ENCODE results near the gene SLC4A9. TPM values are rescaled to one million over a fixed set of nuclear protein-coding genes. Genes with fewer than 3 reads are reported as not detected.

Gene SLC4A9
- total and polyA plus RNA-seq, 2 donors (not counting 1 experiment from before 2014, with no cell fraction given) = 0.10 TPM; not detected in 1

DNA sequence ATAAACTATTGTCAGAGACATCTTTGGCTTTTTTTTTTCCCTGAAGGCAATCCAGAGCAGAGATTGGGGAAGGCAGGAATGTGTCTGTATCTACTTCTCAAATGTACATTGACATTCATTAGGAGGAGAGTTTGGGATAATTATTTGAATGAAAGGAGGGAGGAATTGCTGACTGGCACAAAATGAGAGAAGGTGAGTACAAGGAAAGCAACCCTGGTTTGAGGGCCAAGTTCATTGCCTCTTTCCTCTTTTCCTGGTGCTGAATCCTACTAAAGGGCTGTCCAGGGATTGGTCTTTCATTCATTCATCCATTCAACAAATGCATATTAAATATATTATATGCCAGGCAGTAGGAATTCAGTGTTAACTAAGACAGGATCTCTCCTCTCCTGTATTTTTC lies 22.9 kb downstream of the SLC4A9 start:
- peaks cover 0 to 12% (median 0%) of the 10 kb centered on the region in 3 donors for H3K9me3 ChIP-seq (ENCODE audit: control extremely low read depth in 1 of 3, control insufficient read depth in 2 of 3, insufficient read depth in 1 of 3, low read length in 2 of 3)
- Mint-ChIP-seq H3K9me3 (ENCODE audit: insufficient read depth) (no peaks in the 10 kb centered on the region), H3K4me1 (no peaks in the 10 kb centered on the region), H3K27me3 (no peaks in the 10 kb centered on the region), H3K4me3 (no peak overlapping the region), H3K27ac (no peak overlapping the region)
- H3K27ac ChIP-seq (ENCODE audit: low read length in 2 of 2) = no peak overlapping the region
- POLR2A ChIA-PET = no interaction called here
- H3K4me1 ChIP-seq (ENCODE audit: control insufficient read depth in 2 of 2, insufficient read depth in 2 of 2, low read length in 2 of 2) = no peaks in the 10 kb centered on the region
- H3K36me3 ChIP-seq (replicated peaks in 1 of 2; ENCODE audit: control extremely low read depth in 1 of 2, control insufficient read depth in 1 of 2, extremely low read depth in 1 of 2, insufficient read depth in 2 of 2, low read length in 1 of 2) = no peaks in the 10 kb centered on the region
- no peaks in the 10 kb centered on the region for H3K27me3 ChIP-seq (replicated peaks in 1 of 4; ENCODE audit: control extremely low read depth in 1 of 4, control insufficient read depth in 3 of 4, insufficient read depth in 4 of 4, low read length in 3 of 4)
- H3K9ac ChIP-seq (ENCODE audit: low read length) = no peak overlapping the region
- no peak overlapping the region for H2AFZ ChIP-seq (ENCODE audit: insufficient read depth, low read depth, low read length, poor library complexity, severe bottlenecking)
- ATAC-seq (ENCODE audit: low read depth) = no peak
- CTCF ChIA-PET = interaction anchor here (0.8 to 2.8 kb wide), 2 partner anchors 11 to 20 kb away, joined by 3 to 9 read pairs; no protein-coding TSS in a partner anchor
- TF ChIP-seq, protein P1, sequence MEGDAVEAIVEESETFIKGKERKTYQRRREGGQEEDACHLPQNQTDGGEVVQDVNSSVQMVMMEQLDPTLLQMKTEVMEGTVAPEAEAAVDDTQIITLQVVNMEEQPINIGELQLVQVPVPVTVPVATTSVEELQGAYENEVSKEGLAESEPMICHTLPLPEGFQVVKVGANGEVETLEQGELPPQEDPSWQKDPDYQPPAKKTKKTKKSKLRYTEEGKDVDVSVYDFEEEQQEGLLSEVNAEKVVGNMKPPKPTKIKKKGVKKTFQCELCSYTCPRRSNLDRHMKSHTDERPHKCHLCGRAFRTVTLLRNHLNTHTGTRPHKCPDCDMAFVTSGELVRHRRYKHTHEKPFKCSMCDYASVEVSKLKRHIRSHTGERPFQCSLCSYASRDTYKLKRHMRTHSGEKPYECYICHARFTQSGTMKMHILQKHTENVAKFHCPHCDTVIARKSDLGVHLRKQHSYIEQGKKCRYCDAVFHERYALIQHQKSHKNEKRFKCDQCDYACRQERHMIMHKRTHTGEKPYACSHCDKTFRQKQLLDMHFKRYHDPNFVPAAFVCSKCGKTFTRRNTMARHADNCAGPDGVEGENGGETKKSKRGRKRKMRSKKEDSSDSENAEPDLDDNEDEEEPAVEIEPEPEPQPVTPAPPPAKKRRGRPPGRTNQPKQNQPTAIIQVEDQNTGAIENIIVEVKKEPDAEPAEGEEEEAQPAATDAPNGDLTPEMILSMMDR (IDR thresholded peaks at IDR 0.05) = no peak
- TF ChIP-seq EZH2 (IDR thresholded peaks at IDR 0.05; ENCODE audit: borderline replicate concordance, insufficient read depth, low read depth, low read length, poor library complexity, severe bottlenecking) = no peak
- no peak for DNase-seq
- no peak overlapping the region for H3K4me2 ChIP-seq (replicated peaks; ENCODE audit: low read depth, low read length, poor library complexity, severe bottlenecking)
- H3K79me2 ChIP-seq (ENCODE audit: control insufficient read depth, insufficient read depth, low read length) = no peaks in the 10 kb centered on the region
- H4K20me1 ChIP-seq (ENCODE audit: control insufficient read depth, insufficient read depth, low read length, poor library complexity, severe bottlenecking) = no peaks in the 10 kb centered on the region
- intact Hi-C loops (cut with micrococcal nuclease) = no loop called here
- H3K4me3 ChIP-seq (ENCODE audit: control extremely low read depth in 1 of 5, extremely low read depth in 1 of 5, insufficient read depth in 1 of 5, low read depth in 2 of 5, low read length in 4 of 5) = no peak overlapping the region

DNA sequence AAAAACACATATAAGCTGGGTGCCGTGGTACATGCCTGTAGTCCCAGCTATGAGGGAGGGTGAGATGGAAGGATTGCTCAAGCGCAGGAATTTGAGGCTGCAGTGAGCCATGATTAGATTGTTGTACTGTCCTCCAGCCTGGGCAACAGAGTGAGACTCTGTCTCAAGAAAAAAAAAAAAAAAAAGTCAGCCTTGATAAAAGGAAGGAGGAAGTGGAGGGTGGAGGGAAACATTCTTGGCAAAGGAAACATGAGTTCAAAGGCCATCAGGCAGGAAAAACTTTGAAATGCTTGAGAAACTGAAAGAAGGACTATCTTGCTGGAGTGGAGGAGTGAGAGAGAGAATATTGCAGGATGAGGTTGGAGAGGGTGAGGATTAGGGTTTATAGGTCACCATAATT lies 23.3 kb downstream of the SLC4A9 start:
- no peaks in the 10 kb centered on the region for H3K4me1 Mint-ChIP-seq
- no peak overlapping the region for H3K4me3 Mint-ChIP-seq
- no peak for ATAC-seq (ENCODE audit: low read depth)

More for the DNA sequence above, 23.3 kb downstream of the SLC4A9 start:
- H4K20me1 ChIP-seq (ENCODE audit: control insufficient read depth, insufficient read depth, low read length, poor library complexity, severe bottlenecking) = no peaks in the 10 kb centered on the region
- CTCF ChIA-PET = interaction anchor here (0.7 to 0.8 kb wide), 2 partner anchors 20 to 1141 kb away, joined by 3 read pairs; no protein-coding TSS in a partner anchor
- no peak overlapping the region for H3K4me3 ChIP-seq (ENCODE audit: control extremely low read depth in 1 of 5, extremely low read depth in 1 of 5, insufficient read depth in 1 of 5, low read depth in 2 of 5, low read length in 4 of 5)
- no peaks in the 10 kb centered on the region for H3K79me2 ChIP-seq (ENCODE audit: control insufficient read depth, insufficient read depth, low read length)
- H3K9ac ChIP-seq (ENCODE audit: low read length) = no peak overlapping the region
- H3K27ac ChIP-seq (ENCODE audit: low read length in 2 of 2) = no peak overlapping the region
- H3K4me2 ChIP-seq (replicated peaks; ENCODE audit: low read depth, low read length, poor library complexity, severe bottlenecking) = no peak overlapping the region
- no peak for TF ChIP-seq EZH2 (IDR thresholded peaks at IDR 0.05; ENCODE audit: borderline replicate concordance, insufficient read depth, low read depth, low read length, poor library complexity, severe bottlenecking)
- TF ChIP-seq, protein P1 (IDR thresholded peaks at IDR 0.05) = no peak
- 100% methylated on average over 2 of the region's 2 CpGs for WGBS (ENCODE audit: insufficient coverage)
- H3K9me3 ChIP-seq (ENCODE audit: control extremely low read depth in 1 of 3, control insufficient read depth in 2 of 3, insufficient read depth in 1 of 3, low read length in 2 of 3) = peaks cover 0 to 12% (median 0%) of the 10 kb centered on the region in 3 donors
- intact Hi-C loops (cut with micrococcal nuclease) = no loop called here
- H3K4me1 ChIP-seq (ENCODE audit: control insufficient read depth in 2 of 2, insufficient read depth in 2 of 2, low read length in 2 of 2) = no peaks in the 10 kb centered on the region
- no peaks in the 10 kb centered on the region for H3K27me3 Mint-ChIP-seq
- no peak overlapping the region for H2AFZ ChIP-seq (ENCODE audit: insufficient read depth, low read depth, low read length, poor library complexity, severe bottlenecking)
- H3K36me3 ChIP-seq (replicated peaks in 1 of 2; ENCODE audit: control extremely low read depth in 1 of 2, control insufficient read depth in 1 of 2, extremely low read depth in 1 of 2, insufficient read depth in 2 of 2, low read length in 1 of 2) = no peaks in the 10 kb centered on the region
- H3K27ac Mint-ChIP-seq = no peak overlapping the region
- no peak for DNase-seq
- POLR2A ChIA-PET = no interaction called here
- no peaks in the 10 kb centered on the region for H3K9me3 Mint-ChIP-seq (ENCODE audit: insufficient read depth)
- H3K27me3 ChIP-seq (replicated peaks in 1 of 4; ENCODE audit: control extremely low read depth in 1 of 4, control insufficient read depth in 3 of 4, insufficient read depth in 4 of 4, low read length in 3 of 4) = no peaks in the 10 kb centered on the region

All from B cell (primary cell).